HG02623 (cell line): ENCODE results near the gene FAH.

ENCODE experiments used
- ATAC-seq: cut with Tn5 transposase; IDR thresholded peaks from one replicate; pipeline ENCODE4 v1.9.1; 2021; ENCODE audit warnings: moderate library complexity; ENCODE audit not compliant: unreplicated experiment

FAH gene

GRCh38 chr15:80231371-80231770, 78.6 kb downstream of the FAH start:
- ATAC-seq: no peak

- no peak for ATAC-seq
Observed at GRCh38 chr15:80233581-80233980, 80.8 kb downstream of the FAH start.

GRCh38 chr15:80234883-80235282, 82.1 kb downstream of the FAH start:
- ATAC-seq: no peak
